HepG2 (cell line): ENCODE results near the gene SLC25A10. TPM values are rescaled to one million over a fixed set of nuclear protein-coding genes. Genes with fewer than 3 reads are reported as not detected.

ENCODE experiments used
- ARNT2 ChIP-seq: sonication (generic); formaldehyde crosslinking; IDR thresholded peaks from 2 replicates; pipeline ENCODE4 v1.8.0; 2022; ENCODE audit warnings: mild to moderate bottlenecking, low read depth, missing genetic modification reagents, moderate library complexity
- CBFB ChIP-seq: sonication (generic); formaldehyde crosslinking; IDR thresholded peaks from 2 replicates; pipeline ENCODE4 v1.4.0; 2020; ENCODE audit warnings: missing genetic modification reagents
- CEBPZ ChIP-seq: IDR thresholded peaks from 2 replicates; pipeline ENCODE4 v1.6.1; 2012; ENCODE audit warnings: low read length, improper control_type of control experiment
- FOXO1 ChIP-seq: sonication (generic); formaldehyde crosslinking; IDR thresholded peaks from 2 replicates; pipeline ENCODE4 v1.4.0; 2020; ENCODE audit warnings: missing genetic modification reagents
- KLF12 ChIP-seq: sonication (generic); formaldehyde crosslinking; IDR thresholded peaks from 2 replicates; pipeline ENCODE4 v1.4.0; 2020; ENCODE audit warnings: missing genetic modification reagents, borderline replicate concordance
- PHB2 ChIP-seq: fragments of 450-650 bp; IDR thresholded peaks from 2 replicates; pipeline ENCODE4 v1.6.1; 2018; ENCODE audit not compliant: partially characterized antibody
- POGK ChIP-seq: sonication (generic); formaldehyde crosslinking; conservative IDR thresholded peaks from 2 replicates; pipeline ENCODE4 v1.8.0; 2022; ENCODE audit warnings: mild to moderate bottlenecking, moderate library complexity, missing genetic modification reagents
- RORA ChIP-seq: sonication (generic); formaldehyde crosslinking; IDR thresholded peaks from 2 replicates; pipeline ENCODE4 v1.5.0; 2020; ENCODE audit warnings: mild to moderate bottlenecking, missing genetic modification reagents, moderate library complexity
- RXRB ChIP-seq: IDR thresholded peaks from 2 replicates; pipeline ENCODE4 v1.6.1; 2016; ENCODE audit warnings: borderline replicate concordance, missing genetic modification reagents, missing compliant biosample characterization
- SMARCE1 ChIP-seq: fragments of 450-650 bp; IDR thresholded peaks from 2 replicates; pipeline ENCODE4 v1.6.1; 2017; ENCODE audit warnings: borderline replicate concordance
- THAP7 ChIP-seq: sonication (generic); formaldehyde crosslinking; IDR thresholded peaks from 2 replicates; pipeline ENCODE4 v1.8.1; 2023; ENCODE audit warnings: mild to moderate bottlenecking, missing genetic modification reagents
- ZBED4 ChIP-seq: sonication (generic); formaldehyde crosslinking; IDR thresholded peaks from 2 replicates; pipeline ENCODE4 v1.4.0; 2020; ENCODE audit warnings: missing genetic modification reagents, borderline replicate concordance
- ZNF292 ChIP-seq: sonication (generic); formaldehyde crosslinking; IDR thresholded peaks from 2 replicates; pipeline ENCODE4 v1.8.1; 2022; ENCODE audit warnings: mild to moderate bottlenecking, low read depth, missing genetic modification reagents, borderline replicate concordance
- ZNF512B ChIP-seq: sonication (generic); formaldehyde crosslinking; IDR thresholded peaks from 2 replicates; pipeline ENCODE4 v1.5.1; 2020; ENCODE audit warnings: missing genetic modification reagents, mild to moderate bottlenecking, borderline replicate concordance
- ZNF7 ChIP-seq: IDR thresholded peaks from 2 replicates; pipeline ENCODE4 v1.6.1; 2016; ENCODE audit warnings: missing biosample characterization, missing genetic modification reagents
- polyA plus RNA-seq, 8 experiments: library from polyadenylated mRNA; depleted of rRNA in 3 of 8; stranded (reverse) in 7 of 8; unstranded in 1 of 8; fragments of >200 nt; fragmentation: Illumina TruSeq in 4 of 8; extraction: Trizol in 4 of 8; gene quantifications; 2 replicates each; pipeline versions ENCODE4 v1.2.1 to v1.2.3, GENCODE V29; 2011 to 2016; ENCODE audit warnings: low read depth in 4 of 8, missing spikeins in 1 of 8, mixed read lengths in 1 of 8; ENCODE audit not compliant: insufficient read depth in 1 of 8
- total RNA-seq, 5 experiments: library from RNA; depleted of rRNA; stranded (reverse); fragments of >200 nt; fragmentation: Illumina TruSeq; extraction: Trizol; gene quantifications; 2 replicates each; pipeline ENCODE4 v1.2.3, GENCODE V29; 2016; ENCODE audit warnings: low read depth in 1 of 5

SLC25A10 gene
- total and polyA plus RNA-seq, 2 of the 13 experiments (the other 11 are each of a cell fraction or from before 2014, with no cell fraction given) = 46.5 to 140 TPM

- TF ChIP-seq ZNF7 (no peak), FOXO1 (CRISPR knock-in tag) (no peak; the same call in none of the 2 replicates), ZBED4 (CRISPR knock-in tag) (peak; percentile 81; the same call in 1 of the 2 replicates), PHB2 (no peak), RORA (CRISPR knock-in tag) (no peak), ZNF292 (CRISPR knock-in tag) (peak; percentile 92), THAP7 (no peak), CBFB (peak; percentile 88), KLF12 (CRISPR knock-in tag) (peak; percentile 93), POGK (peak; percentile 89), SMARCE1 (no peak), ARNT2 (peak; percentile 75; the same call in 1 of the 2 replicates), CEBPZ (no peak), RXRB (CRISPR knock-in tag) (0 out of 2 replicates have a peak, but pooled peaks have one; percentile 65), ZNF512B (no peak; the same call in 1 of the 2 replicates)
These were observed 1.7 kb downstream of the SLC25A10 start (continued) for GRCh38 chr17:81713556-81714411.
